ENCODE data around the gene AOPEP. TPM values are rescaled to one million over a fixed set of nuclear protein-coding genes. Genes with fewer than 3 reads are reported as not detected.

The AOPEP gene
- total and polyA plus RNA-seq, 2 of the 13 experiments (the other 11 are each of a cell fraction or from before 2014, with no cell fraction given), result 22.2 to 41.6 TPM

DNA sequence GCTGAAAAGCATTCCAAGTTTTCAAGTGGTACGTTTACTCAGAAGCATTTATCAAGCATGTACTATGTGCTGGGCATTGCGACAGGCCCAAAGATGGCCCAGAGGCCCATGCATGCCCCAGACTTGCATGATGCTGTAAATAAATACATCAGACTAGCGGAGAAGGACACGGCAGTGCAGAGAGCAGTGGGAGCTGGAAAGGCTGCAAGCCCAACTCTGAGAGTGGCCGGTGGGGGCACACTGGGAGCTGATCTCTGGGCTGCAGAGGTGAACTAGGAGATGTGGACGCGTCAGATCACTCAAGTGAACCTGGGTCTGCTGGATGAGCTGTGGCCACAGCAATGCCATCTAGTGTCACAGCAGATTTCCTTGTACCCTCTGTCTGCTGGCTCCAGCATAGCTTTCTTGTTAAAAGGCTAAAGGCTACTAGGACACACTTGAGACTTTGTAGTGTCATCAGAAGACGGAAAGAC lies 344.1 kb downstream of the AOPEP start (continued):
- TF ChIP-seq, protein P1, sequence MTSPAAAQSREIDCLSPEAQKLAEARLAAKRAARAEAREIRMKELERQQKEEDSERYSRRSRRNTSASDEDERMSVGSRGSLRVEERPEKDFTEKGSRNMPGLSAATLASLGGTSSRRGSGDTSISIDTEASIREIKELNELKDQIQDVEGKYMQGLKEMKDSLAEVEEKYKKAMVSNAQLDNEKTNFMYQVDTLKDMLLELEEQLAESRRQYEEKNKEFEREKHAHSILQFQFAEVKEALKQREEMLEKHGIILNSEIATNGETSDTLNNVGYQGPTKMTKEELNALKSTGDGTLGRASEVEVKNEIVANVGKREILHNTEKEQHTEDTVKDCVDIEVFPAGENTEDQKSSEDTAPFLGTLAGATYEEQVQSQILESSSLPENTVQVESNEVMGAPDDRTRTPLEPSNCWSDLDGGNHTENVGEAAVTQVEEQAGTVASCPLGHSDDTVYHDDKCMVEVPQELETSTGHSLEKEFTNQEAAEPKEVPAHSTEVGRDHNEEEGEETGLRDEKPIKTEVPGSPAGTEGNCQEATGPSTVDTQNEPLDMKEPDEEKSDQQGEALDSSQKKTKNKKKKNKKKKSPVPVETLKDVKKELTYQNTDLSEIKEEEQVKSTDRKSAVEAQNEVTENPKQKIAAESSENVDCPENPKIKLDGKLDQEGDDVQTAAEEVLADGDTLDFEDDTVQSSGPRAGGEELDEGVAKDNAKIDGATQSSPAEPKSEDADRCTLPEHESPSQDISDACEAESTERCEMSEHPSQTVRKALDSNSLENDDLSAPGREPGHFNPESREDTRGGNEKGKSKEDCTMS (CRISPR knock-in tag; conservative IDR thresholded peaks at IDR 0.05), result no peak
- TF ChIP-seq RBAK (CRISPR knock-in tag; IDR thresholded peaks at IDR 0.05) (no peak), SCMH1 (CRISPR knock-in tag; IDR thresholded peaks at IDR 0.05; ENCODE audit: borderline replicate concordance) (no peak), ZBTB8A (CRISPR knock-in tag; IDR thresholded peaks at IDR 0.05; ENCODE audit: borderline replicate concordance, low read depth) (no peak), BRD4 (CRISPR knock-in tag; IDR thresholded peaks at IDR 0.05) (no peak), HNRNPK (IDR thresholded peaks at IDR 0.05; ENCODE audit: low read depth, low read length, poor library complexity, severe bottlenecking) (no peak), ZFP36L1 (CRISPR knock-in tag; IDR thresholded peaks at IDR 0.05) (no peak), ZNF12 (CRISPR knock-in tag; IDR thresholded peaks at IDR 0.05) (no peak), TOPORS (CRISPR knock-in tag; IDR thresholded peaks at IDR 0.05) (no peak), DR1 (CRISPR knock-in tag; IDR thresholded peaks at IDR 0.05) (no peak)
- TF ChIP-seq, protein P2, sequence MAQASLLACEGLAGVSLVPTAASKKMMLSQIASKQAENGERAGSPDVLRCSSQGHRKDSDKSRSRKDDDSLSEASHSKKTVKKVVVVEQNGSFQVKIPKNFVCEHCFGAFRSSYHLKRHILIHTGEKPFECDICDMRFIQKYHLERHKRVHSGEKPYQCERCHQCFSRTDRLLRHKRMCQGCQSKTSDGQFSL (CRISPR knock-in tag; IDR thresholded peaks at IDR 0.05), result 0 out of 2 replicates have a peak, but pooled peaks have one; percentile 19
- TF ChIP-seq, protein P3, sequence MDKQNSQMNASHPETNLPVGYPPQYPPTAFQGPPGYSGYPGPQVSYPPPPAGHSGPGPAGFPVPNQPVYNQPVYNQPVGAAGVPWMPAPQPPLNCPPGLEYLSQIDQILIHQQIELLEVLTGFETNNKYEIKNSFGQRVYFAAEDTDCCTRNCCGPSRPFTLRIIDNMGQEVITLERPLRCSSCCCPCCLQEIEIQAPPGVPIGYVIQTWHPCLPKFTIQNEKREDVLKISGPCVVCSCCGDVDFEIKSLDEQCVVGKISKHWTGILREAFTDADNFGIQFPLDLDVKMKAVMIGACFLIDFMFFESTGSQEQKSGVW (CRISPR knock-in tag; IDR thresholded peaks at IDR 0.05; ENCODE audit: borderline replicate concordance), result no peak
- TF ChIP-seq, protein P4, sequence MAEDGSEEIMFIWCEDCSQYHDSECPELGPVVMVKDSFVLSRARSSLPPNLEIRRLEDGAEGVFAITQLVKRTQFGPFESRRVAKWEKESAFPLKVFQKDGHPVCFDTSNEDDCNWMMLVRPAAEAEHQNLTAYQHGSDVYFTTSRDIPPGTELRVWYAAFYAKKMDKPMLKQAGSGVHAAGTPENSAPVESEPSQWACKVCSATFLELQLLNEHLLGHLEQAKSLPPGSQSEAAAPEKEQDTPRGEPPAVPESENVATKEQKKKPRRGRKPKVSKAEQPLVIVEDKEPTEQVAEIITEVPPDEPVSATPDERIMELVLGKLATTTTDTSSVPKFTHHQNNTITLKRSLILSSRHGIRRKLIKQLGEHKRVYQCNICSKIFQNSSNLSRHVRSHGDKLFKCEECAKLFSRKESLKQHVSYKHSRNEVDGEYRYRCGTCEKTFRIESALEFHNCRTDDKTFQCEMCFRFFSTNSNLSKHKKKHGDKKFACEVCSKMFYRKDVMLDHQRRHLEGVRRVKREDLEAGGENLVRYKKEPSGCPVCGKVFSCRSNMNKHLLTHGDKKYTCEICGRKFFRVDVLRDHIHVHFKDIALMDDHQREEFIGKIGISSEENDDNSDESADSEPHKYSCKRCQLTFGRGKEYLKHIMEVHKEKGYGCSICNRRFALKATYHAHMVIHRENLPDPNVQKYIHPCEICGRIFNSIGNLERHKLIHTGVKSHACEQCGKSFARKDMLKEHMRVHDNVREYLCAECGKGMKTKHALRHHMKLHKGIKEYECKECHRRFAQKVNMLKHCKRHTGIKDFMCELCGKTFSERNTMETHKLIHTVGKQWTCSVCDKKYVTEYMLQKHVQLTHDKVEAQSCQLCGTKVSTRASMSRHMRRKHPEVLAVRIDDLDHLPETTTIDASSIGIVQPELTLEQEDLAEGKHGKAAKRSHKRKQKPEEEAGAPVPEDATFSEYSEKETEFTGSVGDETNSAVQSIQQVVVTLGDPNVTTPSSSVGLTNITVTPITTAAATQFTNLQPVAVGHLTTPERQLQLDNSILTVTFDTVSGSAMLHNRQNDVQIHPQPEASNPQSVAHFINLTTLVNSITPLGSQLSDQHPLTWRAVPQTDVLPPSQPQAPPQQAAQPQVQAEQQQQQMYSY (CRISPR knock-in tag; IDR thresholded peaks at IDR 0.05), result no peak
- TF ChIP-seq, protein P5, sequence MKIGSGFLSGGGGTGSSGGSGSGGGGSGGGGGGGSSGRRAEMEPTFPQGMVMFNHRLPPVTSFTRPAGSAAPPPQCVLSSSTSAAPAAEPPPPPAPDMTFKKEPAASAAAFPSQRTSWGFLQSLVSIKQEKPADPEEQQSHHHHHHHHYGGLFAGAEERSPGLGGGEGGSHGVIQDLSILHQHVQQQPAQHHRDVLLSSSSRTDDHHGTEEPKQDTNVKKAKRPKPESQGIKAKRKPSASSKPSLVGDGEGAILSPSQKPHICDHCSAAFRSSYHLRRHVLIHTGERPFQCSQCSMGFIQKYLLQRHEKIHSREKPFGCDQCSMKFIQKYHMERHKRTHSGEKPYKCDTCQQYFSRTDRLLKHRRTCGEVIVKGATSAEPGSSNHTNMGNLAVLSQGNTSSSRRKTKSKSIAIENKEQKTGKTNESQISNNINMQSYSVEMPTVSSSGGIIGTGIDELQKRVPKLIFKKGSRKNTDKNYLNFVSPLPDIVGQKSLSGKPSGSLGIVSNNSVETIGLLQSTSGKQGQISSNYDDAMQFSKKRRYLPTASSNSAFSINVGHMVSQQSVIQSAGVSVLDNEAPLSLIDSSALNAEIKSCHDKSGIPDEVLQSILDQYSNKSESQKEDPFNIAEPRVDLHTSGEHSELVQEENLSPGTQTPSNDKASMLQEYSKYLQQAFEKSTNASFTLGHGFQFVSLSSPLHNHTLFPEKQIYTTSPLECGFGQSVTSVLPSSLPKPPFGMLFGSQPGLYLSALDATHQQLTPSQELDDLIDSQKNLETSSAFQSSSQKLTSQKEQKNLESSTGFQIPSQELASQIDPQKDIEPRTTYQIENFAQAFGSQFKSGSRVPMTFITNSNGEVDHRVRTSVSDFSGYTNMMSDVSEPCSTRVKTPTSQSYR (CRISPR knock-in tag; IDR thresholded peaks at IDR 0.05; ENCODE audit: borderline replicate concordance), result no peak
